ENCODE data around the gene SMARCA2. TPM values are rescaled to one million over a fixed set of nuclear protein-coding genes. Genes with fewer than 3 reads are reported as not detected.
A peak's percentile ranks its signal among the peaks of the same experiment; 100 is the strongest.

SMARCA2 gene
- total RNA-seq, 1 donor from 2014 or later, result 92.2 TPM

GRCh38 chr9:2039294-2040180, 24.4 kb downstream of the SMARCA2 start:
- no peak for DNase-seq (ENCODE audit: low read depth)

- no peak for DNase-seq (ENCODE audit: low read depth)
These were observed 25.7 kb downstream of the SMARCA2 start for GRCh38 chr9:2040828-2041227.

- DNase-seq (ENCODE audit: low read depth), result no peak
These were observed 26.6 kb downstream of the SMARCA2 start for GRCh38 chr9:2041736-2042135.

- no peak for DNase-seq (ENCODE audit: low read depth)
These were observed 28.1 kb downstream of the SMARCA2 start for GRCh38 chr9:2043243-2043642.

GRCh38 chr9:2043881-2044462, 28.8 kb downstream of the SMARCA2 start:
- no peak for DNase-seq (ENCODE audit: low read depth)

GRCh38 chr9:2047144-2047671, 32.1 kb downstream of the SMARCA2 start:
- DNase-seq (ENCODE audit: low read depth), result no peak

GRCh38 chr9:2047916-2048315, 32.8 kb downstream of the SMARCA2 start:
- no peak for DNase-seq (ENCODE audit: low read depth)

- no peak for DNase-seq (ENCODE audit: low read depth)
These were observed 35.1 kb downstream of the SMARCA2 start for GRCh38 chr9:2050236-2050635.

GRCh38 chr9:2053883-2054845, 39.0 kb downstream of the SMARCA2 start:
- peak; percentile 53 for DNase-seq (ENCODE audit: low read depth)

- no peak for DNase-seq (ENCODE audit: low read depth)
These were observed 40.1 kb downstream of the SMARCA2 start for GRCh38 chr9:2055203-2055658.

GRCh38 chr9:2059274-2059929, 44.3 kb downstream of the SMARCA2 start:
- no peak for DNase-seq (ENCODE audit: low read depth)

- no peak for DNase-seq (ENCODE audit: low read depth)
These were observed 45.3 kb downstream of the SMARCA2 start for GRCh38 chr9:2060424-2060823.

GRCh38 chr9:2065704-2066103, 50.6 kb downstream of the SMARCA2 start:
- DNase-seq (ENCODE audit: low read depth), result no peak

- DNase-seq (ENCODE audit: low read depth), result peak; percentile 57
These were observed 51.4 kb downstream of the SMARCA2 start for GRCh38 chr9:2066312-2067273.

GRCh38 chr9:2072752-2073405, 57.7 kb downstream of the SMARCA2 start:
- peak; percentile 26 for DNase-seq (ENCODE audit: low read depth)

- no peak for DNase-seq (ENCODE audit: low read depth)
These were observed 67.6 kb downstream of the SMARCA2 start for GRCh38 chr9:2082772-2083171.

- DNase-seq (ENCODE audit: low read depth), result no peak
These were observed 68.3 kb downstream of the SMARCA2 start for GRCh38 chr9:2083479-2083878.

GRCh38 chr9:2085716-2086115, 70.6 kb downstream of the SMARCA2 start:
- DNase-seq (ENCODE audit: low read depth), result peak; percentile 26

GRCh38 chr9:2086116-2086515, 71.0 kb downstream of the SMARCA2 start:
- no peak for DNase-seq (ENCODE audit: low read depth)
